Measurements from ENCODE around the gene ZNF653.

GRCh38 chr19:11478167-11479089, 27.2 kb downstream of the ZNF653 start:
- TF ChIP-seq POLR2AphosphoS5 (IDR thresholded peaks at IDR 0.05; ENCODE audit: insufficient read depth, low read depth, low read length) (no peak), CTCF (IDR thresholded peaks at IDR 0.05; ENCODE audit: extremely low read depth in 1 of 2, insufficient read depth in 1 of 2, low read depth in 1 of 2, low read length in 2 of 2) (no peak), POLR2A (IDR thresholded peaks at IDR 0.05; ENCODE audit: low read depth, low read length) (no peak), GATA2 (IDR thresholded peaks at IDR 0.05; ENCODE audit: insufficient read depth, insufficient read length, low read depth, low read length) (no peak), MYC (IDR thresholded peaks at IDR 0.05; ENCODE audit: low read depth, low read length) (no peak), JUN (IDR thresholded peaks at IDR 0.05; ENCODE audit: borderline replicate concordance, insufficient read depth, insufficient read length, low read depth) (no peak)
